ENCODE results near the gene TEKT2. TPM values are rescaled to one million over a fixed set of nuclear protein-coding genes. Genes with fewer than 3 reads are reported as not detected.

Gene TEKT2
- total RNA-seq, 1 donor from 2014 or later = 3.2 TPM

- no peak for DNase-seq (ENCODE audit: low spot score in 2 of 2, unreplicated experiment in 2 of 2)
Observed at GRCh38 chr1:36126797-36127500, 43.1 kb downstream of the TEKT2 start.

GRCh38 chr1:36128126-36128904, 44.4 kb downstream of the TEKT2 start:
- no peaks in the 10 kb centered on the region for H3K36me3 Mint-ChIP-seq
- H3K27ac Mint-ChIP-seq = no peak overlapping the region
- no peak for TF ChIP-seq CTCF (IDR thresholded peaks at IDR 0.05; ENCODE audit: unreplicated experiment)
- H3K9me3 Mint-ChIP-seq = no peaks in the 10 kb centered on the region
- H3K4me1 Mint-ChIP-seq = peaks cover 29% of the 10 kb centered on the region
- H3K4me3 Mint-ChIP-seq = no peak overlapping the region
- no peak for DNase-seq (ENCODE audit: low spot score in 2 of 2, unreplicated experiment in 2 of 2)
- H3K27me3 Mint-ChIP-seq (ENCODE audit: low read depth) = peaks cover 31% of the 10 kb centered on the region

More at GRCh38 chr1:36126797-36127500, 43.1 kb downstream of the TEKT2 start:
- H3K4me1 Mint-ChIP-seq = peaks cover 38% of the 10 kb centered on the region
- peaks cover 43% of the 10 kb centered on the region for H3K27me3 Mint-ChIP-seq (ENCODE audit: low read depth)
- no peak overlapping the region for H3K27ac Mint-ChIP-seq
- no peak overlapping the region for H3K4me3 Mint-ChIP-seq
- no peaks in the 10 kb centered on the region for H3K9me3 Mint-ChIP-seq
- no peaks in the 10 kb centered on the region for H3K36me3 Mint-ChIP-seq
- TF ChIP-seq CTCF (IDR thresholded peaks at IDR 0.05; ENCODE audit: unreplicated experiment) = no peak

- no peak overlapping the region for H3K4me3 Mint-ChIP-seq
- no peaks in the 10 kb centered on the region for H3K9me3 Mint-ChIP-seq
- peaks cover 25% of the 10 kb centered on the region for H3K27me3 Mint-ChIP-seq (ENCODE audit: low read depth)
- H3K27ac Mint-ChIP-seq = no peak overlapping the region
- peaks cover 30% of the 10 kb centered on the region for H3K4me1 Mint-ChIP-seq
- no peak for TF ChIP-seq CTCF (IDR thresholded peaks at IDR 0.05; ENCODE audit: unreplicated experiment)
- DNase-seq (ENCODE audit: low spot score in 2 of 2, unreplicated experiment in 2 of 2) = no peak
- H3K36me3 Mint-ChIP-seq = no peaks in the 10 kb centered on the region
Observed at GRCh38 chr1:36128905-36129206, 45.0 kb downstream of the TEKT2 start.

- no peak for TF ChIP-seq CTCF (IDR thresholded peaks at IDR 0.05; ENCODE audit: unreplicated experiment)
- no peaks in the 10 kb centered on the region for H3K36me3 Mint-ChIP-seq
- no peak overlapping the region for H3K4me3 Mint-ChIP-seq
- no peak for DNase-seq (ENCODE audit: low spot score in 2 of 2, unreplicated experiment in 2 of 2)
- H3K4me1 Mint-ChIP-seq = peaks cover 25% of the 10 kb centered on the region
- no peaks in the 10 kb centered on the region for H3K9me3 Mint-ChIP-seq
- H3K27me3 Mint-ChIP-seq (ENCODE audit: low read depth) = peaks cover 5% of the 10 kb centered on the region
- H3K27ac Mint-ChIP-seq = no peak overlapping the region
Observed at GRCh38 chr1:36132029-36132428, 48.1 kb downstream of the TEKT2 start.

GRCh38 chr1:36133484-36133883, 49.6 kb downstream of the TEKT2 start:
- H3K36me3 Mint-ChIP-seq = peaks cover 4% of the 10 kb centered on the region
- no peaks in the 10 kb centered on the region for H3K9me3 Mint-ChIP-seq

More at GRCh38 chr1:36133484-36133883, 49.6 kb downstream of the TEKT2 start:
- no peak for DNase-seq (ENCODE audit: low spot score in 2 of 2, unreplicated experiment in 2 of 2)
- H3K27ac Mint-ChIP-seq = peak overlapping the region; percentile 30
- no peaks in the 10 kb centered on the region for H3K27me3 Mint-ChIP-seq (ENCODE audit: low read depth)
- no peak overlapping the region for H3K4me3 Mint-ChIP-seq
- peaks cover 19% of the 10 kb centered on the region for H3K4me1 Mint-ChIP-seq
- TF ChIP-seq CTCF (IDR thresholded peaks at IDR 0.05; ENCODE audit: unreplicated experiment) = no peak
